Lower lobe of right lung (tissue), 2 donors: ENCODE results near the gene DISP2. TPM values are rescaled to one million over a fixed set of nuclear protein-coding genes. Genes with fewer than 3 reads are reported as not detected.

Experiments
- ATAC-seq, 2 donors: fragments of 200-7000 bp; cut with Tn5 transposase; one replicate each; pipeline ENCODE4 v1.9.1; 2020 to 2022; ENCODE audit warnings: mild to moderate bottlenecking in 2 of 2, moderate library complexity in 2 of 2
- DNase-seq: peaks from one replicate; pipeline ENCODE4 v3.0.0-alpha.2; 2020
- H3K27ac ChIP-seq: fragments of 200-600 bp; one replicate; pipeline ENCODE4 v1.8.0; 2022
- H3K27me3 ChIP-seq: fragments of 200-600 bp; one replicate; pipeline ENCODE4 v1.8.0; 2022; ENCODE audit warnings: low read depth
- H3K36me3 ChIP-seq: fragments of 200-600 bp; one replicate; pipeline ENCODE4 v1.8.0; 2022; ENCODE audit warnings: mild to moderate bottlenecking
- H3K4me1 ChIP-seq: fragments of 200-600 bp; one replicate; pipeline ENCODE4 v1.8.0; 2022
- H3K4me3 ChIP-seq: fragments of 200-600 bp; one replicate; pipeline ENCODE4 v1.8.0; 2022; ENCODE audit warnings: mild to moderate bottlenecking
- H3K9me3 ChIP-seq: fragments of 200-600 bp; one replicate; pipeline ENCODE4 v1.8.0; 2022
- intact Hi-C: fragments of 100-400 bp; cut with DNase I; formaldehyde crosslinking; loops from one replicate; pipeline ENCODE4 v1.11.0; 2022
- total RNA-seq: library from RNA; stranded (reverse); fragmentation: NEBNext Ultra II Directional; extraction: Animal tissue kit (Norgen Biotek cat#: 25700); gene quantifications from one replicate; pipeline ENCODE4 v1.2.1, GENCODE V29; 2021
- TF ChIP-seq, protein P1 (sequence below): fragments of 200-600 bp; IDR thresholded peaks from one replicate; pipeline ENCODE4 v1.8.0; 2022; ENCODE audit warnings: antibody characterized with exemption, mild to moderate bottlenecking
- donor health status: DM: no; HTN: yes; CAD: no; lungs with severe emphysema.

Gene DISP2
- total RNA-seq, 1 donor from 2014 or later: 4.3 TPM

DNA sequence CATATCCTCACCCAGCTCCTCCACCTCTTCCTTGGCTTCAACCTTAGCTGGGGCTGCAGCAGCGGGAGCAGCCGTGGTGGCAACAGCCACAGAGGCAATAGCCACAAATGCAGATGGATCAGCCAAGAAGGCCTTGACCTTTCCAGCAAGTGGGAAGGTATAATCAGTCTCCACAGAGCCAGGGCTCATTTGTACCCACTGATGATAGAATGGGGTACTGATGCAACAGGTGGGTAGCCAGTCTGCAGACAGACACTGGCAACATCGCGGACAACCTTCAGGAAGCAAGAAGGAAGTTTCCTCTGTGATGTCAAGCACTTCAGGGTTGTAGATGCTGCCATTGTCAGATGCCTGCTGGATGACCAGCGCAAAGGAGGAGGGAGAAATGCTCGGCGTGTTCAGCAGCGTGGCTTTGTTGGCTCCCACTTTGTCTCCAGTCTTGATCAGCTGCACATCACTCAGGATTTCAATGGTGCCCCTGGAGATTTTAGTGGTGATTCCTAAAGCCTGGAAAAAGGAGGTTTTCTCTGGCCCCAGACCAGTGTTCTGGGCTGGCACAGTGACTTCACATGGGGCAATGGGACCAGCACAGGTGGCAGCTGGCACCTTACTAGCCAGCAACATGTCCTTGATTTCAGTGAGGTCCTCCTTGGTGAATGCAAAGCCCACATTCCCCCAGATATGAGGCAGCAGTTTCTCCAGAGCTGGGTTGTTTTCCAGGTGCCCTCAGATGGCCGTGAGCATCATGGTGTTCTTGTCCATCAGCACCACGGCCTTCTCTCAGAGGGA is 45.5 kb upstream of the DISP2 start:
- peaks cover 26% of the 10 kb centered on the region for H3K4me1 ChIP-seq
- H3K36me3 ChIP-seq: no peaks in the 10 kb centered on the region
- no peaks in the 10 kb centered on the region for H3K9me3 ChIP-seq
- intact Hi-C loops: no loop called here
- no peak overlapping the region for H3K4me3 ChIP-seq
- TF ChIP-seq, protein P1, sequence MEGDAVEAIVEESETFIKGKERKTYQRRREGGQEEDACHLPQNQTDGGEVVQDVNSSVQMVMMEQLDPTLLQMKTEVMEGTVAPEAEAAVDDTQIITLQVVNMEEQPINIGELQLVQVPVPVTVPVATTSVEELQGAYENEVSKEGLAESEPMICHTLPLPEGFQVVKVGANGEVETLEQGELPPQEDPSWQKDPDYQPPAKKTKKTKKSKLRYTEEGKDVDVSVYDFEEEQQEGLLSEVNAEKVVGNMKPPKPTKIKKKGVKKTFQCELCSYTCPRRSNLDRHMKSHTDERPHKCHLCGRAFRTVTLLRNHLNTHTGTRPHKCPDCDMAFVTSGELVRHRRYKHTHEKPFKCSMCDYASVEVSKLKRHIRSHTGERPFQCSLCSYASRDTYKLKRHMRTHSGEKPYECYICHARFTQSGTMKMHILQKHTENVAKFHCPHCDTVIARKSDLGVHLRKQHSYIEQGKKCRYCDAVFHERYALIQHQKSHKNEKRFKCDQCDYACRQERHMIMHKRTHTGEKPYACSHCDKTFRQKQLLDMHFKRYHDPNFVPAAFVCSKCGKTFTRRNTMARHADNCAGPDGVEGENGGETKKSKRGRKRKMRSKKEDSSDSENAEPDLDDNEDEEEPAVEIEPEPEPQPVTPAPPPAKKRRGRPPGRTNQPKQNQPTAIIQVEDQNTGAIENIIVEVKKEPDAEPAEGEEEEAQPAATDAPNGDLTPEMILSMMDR: no peak
- no peak for DNase-seq
- ATAC-seq: no peak
- no peaks in the 10 kb centered on the region for H3K27me3 ChIP-seq
- no peak overlapping the region for H3K27ac ChIP-seq

DNA sequence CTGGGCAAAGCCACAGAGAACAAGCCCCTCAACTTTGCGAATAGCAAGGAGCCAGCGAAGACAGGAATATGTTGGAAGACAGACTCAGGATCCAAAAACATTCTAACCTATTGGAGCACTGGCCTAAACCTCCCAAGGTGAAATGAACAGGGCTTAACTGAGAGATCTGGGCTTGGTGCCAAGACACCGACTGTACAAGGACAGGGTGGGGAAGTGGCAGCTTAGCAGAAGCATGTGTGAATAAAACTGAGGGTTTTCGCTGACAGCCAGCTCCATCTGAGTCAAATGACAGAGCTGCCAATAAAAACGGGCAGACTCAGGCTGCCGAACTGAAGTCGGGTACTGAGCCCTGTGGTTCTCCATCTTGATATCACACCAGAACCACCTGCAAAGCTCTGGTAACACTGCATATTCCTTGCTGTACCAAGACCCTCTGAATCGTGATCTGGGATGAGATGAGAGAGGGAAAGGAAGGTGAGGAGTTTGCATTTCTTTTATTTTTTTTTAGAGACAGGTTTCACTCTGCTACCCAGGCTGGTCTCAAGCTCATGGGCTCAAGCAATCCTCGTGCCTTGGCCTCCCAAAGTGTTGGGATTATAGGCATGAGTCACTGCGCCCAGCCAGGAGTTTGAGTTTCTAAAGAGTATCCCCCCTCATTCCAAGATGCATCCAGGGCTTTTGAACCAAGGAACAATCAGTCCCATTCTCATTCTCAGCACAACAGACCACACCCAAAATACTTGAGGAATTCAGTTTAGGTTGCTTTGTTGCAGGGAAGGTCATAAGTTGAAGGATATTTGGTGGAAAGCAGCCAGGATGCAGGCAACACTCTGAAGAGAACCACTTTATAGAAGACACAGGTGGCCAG is 44.3 kb upstream of the DISP2 start:
- H3K27ac ChIP-seq: no peak overlapping the region
- DNase-seq (peak; percentile 79), ATAC-seq (peak; percentile 68 to 84)
- H3K36me3 ChIP-seq: no peaks in the 10 kb centered on the region
- peaks cover 24% of the 10 kb centered on the region for H3K4me1 ChIP-seq
- H3K27me3 ChIP-seq: no peaks in the 10 kb centered on the region
- intact Hi-C loops: no loop called here
- no peaks in the 10 kb centered on the region for H3K9me3 ChIP-seq
- TF ChIP-seq, protein P1: no peak
- H3K4me3 ChIP-seq: no peak overlapping the region

DNA sequence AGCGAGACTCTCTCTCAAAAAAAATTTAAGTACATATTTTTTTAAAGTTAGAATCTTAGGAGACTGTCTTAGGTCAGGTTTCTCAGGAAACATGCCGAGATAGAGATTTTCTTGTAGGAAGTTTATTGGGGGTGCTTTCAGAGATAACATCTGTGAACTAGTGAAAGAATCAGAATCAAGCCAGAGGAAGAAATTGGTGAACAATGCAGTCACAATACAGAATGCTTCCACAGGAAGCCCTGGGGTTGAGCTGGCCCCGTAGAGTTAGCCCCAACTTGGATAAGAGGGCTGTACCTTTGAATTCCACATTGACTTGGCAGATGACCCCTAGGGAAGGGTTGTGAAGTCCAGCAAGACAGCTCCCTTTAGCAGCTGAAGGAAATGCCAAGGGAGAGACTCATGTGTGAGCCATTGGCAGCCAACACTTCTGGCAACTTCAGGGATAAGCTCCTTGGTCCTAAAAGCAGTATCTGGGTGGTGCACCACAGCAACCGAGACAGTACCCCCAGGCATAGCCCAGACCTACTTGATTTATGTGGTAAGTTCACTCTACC is 43.2 kb upstream of the DISP2 start:
- Histone ChIP-seq H3K4me3 (no peak overlapping the region), H3K36me3 (no peaks in the 10 kb centered on the region), H3K27ac (no peak overlapping the region), H3K4me1 (peaks cover 14% of the 10 kb centered on the region), H3K9me3 (no peaks in the 10 kb centered on the region), H3K27me3 (no peaks in the 10 kb centered on the region)
- TF ChIP-seq, protein P1: no peak
- no peak for ATAC-seq
- no peak for DNase-seq
- intact Hi-C loops: no loop called here

DNA sequence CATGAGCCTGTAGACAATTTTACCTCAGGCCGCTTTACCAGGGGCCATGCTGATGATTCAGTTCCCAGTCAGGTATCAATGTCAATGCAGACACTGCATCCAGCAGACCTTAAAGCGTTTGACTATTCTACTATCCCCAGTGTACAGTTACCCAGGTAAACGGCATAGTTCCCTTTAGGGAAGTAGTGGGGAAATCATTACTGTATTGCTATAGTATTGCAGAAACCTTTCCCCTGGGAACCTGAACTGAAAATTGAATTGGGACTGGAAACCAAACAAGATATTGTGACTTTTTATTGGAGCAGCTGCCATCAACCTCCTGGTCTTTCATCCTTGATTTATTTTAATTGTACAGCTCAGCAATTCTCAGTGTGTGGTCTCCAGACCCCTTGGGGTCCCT is 41.1 kb upstream of the DISP2 start:
- Histone ChIP-seq H3K4me3 (no peak overlapping the region), H3K27ac (no peak overlapping the region), H3K9me3 (no peaks in the 10 kb centered on the region), H3K27me3 (no peaks in the 10 kb centered on the region), H3K36me3 (no peaks in the 10 kb centered on the region), H3K4me1 (peaks cover 13% of the 10 kb centered on the region)
- TF ChIP-seq, protein P1: no peak
- ATAC-seq (no peak), DNase-seq (no peak)
- intact Hi-C loops: no loop called here

DNA sequence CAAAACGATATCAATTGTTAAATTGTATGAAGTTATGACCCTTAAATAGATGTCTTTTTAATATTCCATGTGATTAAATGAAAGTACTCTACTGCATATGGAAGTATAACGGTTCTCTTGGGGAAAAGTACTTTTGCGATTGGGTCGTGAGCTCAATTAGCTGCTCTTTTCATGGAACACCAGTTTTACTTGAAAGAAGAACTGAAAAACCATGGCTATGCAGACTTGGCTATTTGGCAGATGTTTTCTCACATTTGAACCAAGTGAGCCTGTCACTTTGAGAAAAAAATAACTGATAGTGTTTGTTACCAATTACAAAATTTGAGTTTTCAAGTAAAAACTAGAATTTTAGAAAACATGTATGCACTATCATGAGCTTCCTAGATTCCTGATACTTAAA is 40.4 kb upstream of the DISP2 start:
- ATAC-seq (no peak), DNase-seq (no peak)
- Histone ChIP-seq H3K36me3 (no peaks in the 10 kb centered on the region), H3K9me3 (no peaks in the 10 kb centered on the region), H3K27me3 (no peaks in the 10 kb centered on the region), H3K4me1 (peaks cover 16% of the 10 kb centered on the region), H3K27ac (no peak overlapping the region), H3K4me3 (no peak overlapping the region)
- TF ChIP-seq, protein P1: no peak
- intact Hi-C loops: no loop called here
